GM19043 (cell line): ENCODE results near the gene RCN2.
"Not testable (repeated sequence)": the region's sequence is repeated elsewhere in the genome, so short reads cannot be mapped to it uniquely, and the experiment has no call there.

Experiments used
- ATAC-seq: cut with Tn5 transposase; IDR thresholded peaks from one replicate; pipeline ENCODE4 v1.9.1; 2021; ENCODE audit warnings: low read depth; ENCODE audit not compliant: unreplicated experiment

The RCN2 gene

DNA sequence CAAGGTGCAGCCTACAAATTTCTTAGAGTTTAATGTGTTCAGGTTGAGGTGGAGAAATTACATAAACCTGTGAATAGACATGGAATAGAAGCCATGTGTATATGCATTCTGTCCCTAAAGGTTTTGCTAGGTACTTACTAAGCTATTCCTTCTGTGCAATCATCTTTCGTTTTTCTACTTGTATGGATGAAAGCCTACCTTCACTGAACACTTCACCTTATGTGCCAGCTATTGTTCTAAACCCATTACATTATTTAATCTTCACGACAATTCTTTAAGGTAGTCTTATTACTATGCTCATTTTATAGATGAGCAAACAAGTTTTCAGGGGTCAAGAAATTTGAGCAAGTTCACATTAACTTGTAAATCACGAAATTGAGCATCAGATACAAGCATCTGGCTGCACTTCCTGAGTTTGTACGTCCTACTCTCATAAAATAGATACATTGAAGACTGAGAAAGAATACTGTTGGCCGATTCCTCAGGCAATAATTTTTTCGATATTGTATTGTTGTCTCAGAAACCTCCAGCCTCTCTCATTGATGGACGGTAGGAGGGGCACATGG lies 635 bp upstream of the RCN2 start:
- no peak for ATAC-seq

DNA sequence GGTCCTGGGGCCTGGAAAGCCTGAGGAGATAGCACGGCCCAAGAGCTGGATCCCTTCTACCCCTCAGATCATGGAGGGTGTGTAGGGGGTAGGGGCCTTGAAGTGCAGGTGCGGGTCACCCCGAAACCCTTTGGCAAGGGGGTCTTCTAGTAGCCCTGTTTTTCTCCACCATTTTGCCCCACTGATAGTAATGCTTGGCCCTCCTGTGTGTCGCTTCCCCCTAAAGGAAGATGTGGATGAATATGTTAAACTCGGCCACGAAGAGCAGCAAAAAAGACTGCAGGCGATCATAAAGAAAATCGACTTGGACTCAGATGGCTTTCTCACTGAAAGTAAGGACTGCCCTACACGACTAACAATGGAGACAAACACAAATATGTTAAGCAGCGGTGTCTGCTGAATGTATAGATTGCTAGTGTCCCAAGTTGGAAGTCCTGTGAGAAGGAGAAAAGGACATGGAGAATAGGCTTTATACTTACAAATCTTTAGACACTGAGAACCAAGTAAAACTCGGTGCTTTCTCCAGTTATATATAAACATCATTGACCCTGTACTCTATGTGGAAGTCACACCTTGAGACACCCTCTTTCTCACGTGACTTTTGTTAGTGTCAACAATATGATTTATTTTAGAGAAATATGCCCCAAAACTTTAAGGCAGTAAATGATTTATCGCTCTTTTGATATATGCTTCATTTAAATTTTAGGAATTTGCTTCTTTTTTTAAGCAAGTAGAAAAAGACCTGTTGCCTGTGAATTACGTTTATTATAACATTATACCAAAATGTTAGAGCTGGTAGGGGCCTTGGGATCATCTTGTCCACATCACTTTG lies 802 bp downstream of the RCN2 start:
- no peak for ATAC-seq

DNA sequence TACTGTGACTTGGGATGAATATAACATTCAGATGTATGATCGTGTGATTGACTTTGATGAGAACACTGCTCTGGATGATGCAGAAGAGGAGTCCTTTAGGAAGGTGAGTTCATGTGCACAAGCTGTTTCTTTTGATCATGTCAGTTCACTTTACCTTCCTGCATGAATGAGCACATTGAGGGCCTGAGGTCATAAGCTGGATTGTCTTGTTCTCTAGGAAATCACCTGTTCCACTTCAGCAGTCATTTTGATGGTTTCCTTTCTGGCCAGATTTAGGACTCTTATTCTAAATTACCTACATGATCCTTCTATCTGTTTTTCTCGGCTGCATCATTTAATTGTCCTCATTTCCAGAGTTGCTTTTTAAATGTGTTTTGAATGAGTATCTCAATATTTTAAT lies 4.1 kb downstream of the RCN2 start:
- ATAC-seq, result no peak

DNA sequence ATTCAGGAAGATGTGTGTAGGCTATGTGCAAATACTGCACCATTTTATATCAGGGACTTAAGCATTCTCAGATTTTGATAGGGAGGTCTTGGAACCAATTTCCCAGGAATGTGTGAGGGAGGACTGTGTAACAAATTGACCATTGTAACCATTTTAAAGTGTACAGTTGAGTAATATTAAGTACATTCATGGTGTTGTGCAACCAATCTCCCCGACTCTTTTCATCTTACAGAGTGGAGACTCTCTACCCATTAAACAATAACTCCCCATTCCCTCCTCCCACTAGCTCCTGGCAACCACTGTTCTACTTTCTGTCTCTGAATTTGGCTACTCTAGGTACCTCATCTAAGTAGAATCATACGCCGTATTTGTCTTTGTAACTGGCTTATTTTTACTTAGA lies 5.1 kb downstream of the RCN2 start:
- no peak for ATAC-seq

DNA sequence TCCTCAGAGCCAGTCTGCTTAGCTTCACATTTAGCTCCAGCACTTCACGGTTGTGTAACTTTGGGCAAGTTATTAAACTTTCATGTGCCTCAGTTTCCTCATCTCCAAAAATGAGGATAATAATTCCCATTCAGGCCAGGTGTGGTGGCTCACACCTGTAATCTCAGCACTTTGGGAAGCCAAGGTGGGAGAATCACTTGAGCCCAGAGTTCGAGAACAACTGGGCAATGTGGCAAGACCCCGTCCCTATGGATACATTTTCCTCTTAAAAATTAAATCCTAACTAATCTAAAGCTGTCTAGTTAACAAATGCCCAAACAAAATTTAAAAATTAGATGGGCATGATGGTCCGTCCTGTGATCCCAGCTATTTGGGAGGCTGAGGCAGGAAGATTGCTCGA lies 7.2 kb downstream of the RCN2 start:
- ATAC-seq, result no peak

DNA sequence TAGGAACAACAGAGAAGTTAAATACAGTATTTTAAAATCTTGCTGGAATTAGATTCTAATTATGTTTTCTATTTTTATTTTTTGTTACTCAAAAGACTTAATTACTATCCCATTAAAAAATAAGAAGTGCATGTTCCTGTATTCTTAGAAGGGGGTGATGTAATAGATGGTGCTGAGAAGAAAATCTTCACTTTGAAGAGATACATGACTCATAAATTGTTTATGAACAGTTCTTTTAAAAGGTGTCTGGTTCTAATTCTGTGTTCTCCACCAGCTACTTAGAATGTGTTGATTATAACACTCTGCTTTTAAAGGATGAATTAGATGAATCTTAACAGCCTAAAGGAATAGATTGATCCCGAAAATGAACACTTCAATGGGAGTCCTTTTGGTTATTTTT lies 8.2 kb downstream of the RCN2 start:
- ATAC-seq, result no peak

DNA sequence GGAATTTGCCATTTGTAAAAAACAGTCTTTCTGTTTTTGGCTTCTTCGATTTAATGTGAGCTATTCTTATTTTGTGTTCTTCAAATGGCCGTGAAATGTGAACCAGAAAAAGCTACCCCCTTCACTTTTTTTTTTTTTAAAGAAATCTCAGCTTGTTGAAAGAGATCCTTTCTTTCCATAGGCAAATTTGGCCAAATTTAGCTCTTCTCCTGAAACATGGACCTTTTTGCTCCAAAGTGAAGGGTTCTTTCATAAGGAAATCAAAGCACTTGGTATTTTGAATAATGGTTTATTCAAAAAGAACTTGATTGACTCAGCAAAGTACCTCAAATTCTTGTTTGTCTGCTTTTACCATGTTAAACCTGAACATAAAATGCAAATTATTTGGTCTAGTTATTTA lies 10.1 kb downstream of the RCN2 start:
- no peak for ATAC-seq

DNA sequence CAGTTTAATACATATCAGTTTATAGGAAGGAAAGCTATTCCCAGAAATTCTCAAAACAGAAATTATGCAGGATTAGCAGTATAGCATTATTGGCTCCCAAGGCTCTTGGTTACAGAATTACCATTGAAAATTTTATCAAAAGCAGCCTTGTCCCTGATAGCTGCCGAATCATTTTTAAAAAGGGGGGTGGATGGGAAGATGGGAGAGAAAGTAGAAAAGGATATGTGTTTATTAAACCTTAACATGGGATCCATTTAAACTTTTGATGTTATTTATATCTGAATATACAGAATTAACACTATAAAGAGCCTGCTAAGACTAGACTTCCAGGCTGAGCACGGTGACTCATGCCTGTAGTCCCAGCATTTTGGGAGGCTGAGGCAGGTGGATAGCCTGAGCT lies 10.8 kb downstream of the RCN2 start:
- ATAC-seq, result no peak

DNA sequence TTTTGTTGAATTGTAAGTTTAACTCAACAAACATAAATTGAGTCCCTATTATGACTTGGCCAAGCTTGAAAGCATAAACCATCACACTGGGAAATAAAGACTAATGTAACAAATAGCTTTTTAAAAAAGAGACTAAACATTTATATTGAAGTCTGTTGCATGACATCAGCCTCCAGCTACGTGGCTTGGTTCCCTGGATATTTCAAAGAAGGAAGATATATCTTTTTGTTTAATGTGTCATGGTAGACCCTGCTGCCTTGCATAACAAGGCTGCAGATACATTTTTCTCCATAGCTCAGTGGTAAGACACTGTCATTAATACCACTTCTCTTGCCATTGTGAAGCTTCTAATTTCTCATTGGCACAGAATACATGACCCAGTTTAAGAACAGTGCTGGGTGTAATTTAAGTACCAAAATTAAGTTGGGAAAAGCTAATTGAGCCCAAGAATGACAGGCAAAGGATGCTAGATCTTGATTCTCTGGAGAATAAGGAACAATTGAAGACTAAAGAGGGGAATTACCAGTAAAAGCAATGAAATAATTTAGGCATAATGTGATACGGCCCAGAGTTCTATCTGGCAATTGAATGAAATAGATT lies 14.0 kb downstream of the RCN2 start:
- ATAC-seq, result no peak

DNA sequence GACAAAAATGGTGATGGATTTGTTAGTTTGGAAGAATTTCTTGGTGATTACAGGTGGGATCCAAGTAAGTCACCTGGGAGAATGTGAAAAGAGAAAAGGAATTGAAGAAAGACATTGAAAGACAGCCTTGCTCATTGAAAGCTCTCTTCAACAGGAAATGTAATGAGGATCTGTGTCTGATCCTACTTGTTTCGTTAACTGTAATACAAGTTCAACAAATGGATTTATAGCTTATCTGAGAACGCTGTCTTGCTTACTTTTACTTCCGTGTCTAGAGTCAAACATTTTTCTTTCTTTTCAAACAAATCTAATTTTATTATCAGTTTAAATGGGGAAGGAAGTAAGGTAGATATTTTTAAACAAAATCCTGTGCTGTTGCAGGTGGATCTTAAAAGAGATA lies 15.9 kb downstream of the RCN2 start:
- ATAC-seq, result no peak

DNA sequence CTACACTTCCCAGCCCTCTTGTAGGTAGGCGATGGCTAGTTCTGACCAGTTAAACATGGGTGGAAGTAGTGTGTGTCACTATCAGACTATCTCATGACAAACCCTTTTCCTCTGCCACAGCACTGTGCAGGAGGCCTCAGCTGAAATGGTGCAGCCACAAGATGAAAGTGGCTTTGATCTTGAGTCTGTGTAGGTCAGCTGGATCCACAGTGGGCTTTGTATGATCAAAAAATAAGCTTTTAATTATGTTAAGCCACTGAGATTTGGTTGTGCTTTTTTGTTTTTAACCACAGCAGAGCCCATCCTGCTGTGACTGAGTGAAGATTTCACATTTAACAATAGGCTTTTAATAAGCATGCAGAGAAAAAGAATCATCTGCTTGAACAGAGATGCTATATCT lies 19.7 kb downstream of the RCN2 start:
- no peak for ATAC-seq

DNA sequence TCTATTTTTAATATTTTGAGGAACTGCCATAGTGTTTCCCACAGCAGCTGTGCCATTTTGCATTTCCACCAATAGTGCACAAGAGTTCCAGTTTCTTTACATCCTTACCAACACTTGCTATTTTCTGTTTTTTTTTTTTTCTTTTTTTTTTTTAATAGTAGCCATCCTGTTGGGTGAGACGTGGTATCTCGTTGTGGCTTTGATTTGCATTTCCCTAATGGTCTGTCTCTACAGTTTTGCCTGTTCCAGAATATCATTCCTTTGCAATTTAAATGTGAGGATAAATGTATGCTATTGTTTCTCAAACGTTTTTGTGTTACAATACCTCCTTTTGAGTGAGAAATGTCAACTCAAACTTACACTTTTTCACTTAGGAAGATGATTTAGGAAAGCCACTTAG lies 22.4 kb downstream of the RCN2 start:
- ATAC-seq, result no peak

DNA sequence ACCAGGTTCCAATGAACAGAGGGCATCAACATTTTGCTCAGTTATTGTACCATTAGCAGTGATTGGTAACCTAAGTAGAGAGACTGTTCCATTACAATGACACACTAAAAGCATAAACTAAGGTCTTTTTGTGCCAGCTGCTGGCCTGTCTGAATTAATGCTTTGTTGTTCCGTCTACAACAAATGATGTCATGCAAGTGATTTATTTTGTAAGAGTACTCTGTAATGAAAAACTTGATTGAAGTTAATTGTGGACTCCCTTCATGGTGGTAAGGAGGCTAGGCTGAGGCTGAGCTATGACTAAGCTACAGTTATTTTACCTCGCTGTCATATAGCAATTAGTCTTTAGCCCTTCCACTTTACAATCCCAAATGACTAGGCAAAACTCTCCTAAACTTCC lies 23.2 kb downstream of the RCN2 start:
- ATAC-seq, result no peak

DNA sequence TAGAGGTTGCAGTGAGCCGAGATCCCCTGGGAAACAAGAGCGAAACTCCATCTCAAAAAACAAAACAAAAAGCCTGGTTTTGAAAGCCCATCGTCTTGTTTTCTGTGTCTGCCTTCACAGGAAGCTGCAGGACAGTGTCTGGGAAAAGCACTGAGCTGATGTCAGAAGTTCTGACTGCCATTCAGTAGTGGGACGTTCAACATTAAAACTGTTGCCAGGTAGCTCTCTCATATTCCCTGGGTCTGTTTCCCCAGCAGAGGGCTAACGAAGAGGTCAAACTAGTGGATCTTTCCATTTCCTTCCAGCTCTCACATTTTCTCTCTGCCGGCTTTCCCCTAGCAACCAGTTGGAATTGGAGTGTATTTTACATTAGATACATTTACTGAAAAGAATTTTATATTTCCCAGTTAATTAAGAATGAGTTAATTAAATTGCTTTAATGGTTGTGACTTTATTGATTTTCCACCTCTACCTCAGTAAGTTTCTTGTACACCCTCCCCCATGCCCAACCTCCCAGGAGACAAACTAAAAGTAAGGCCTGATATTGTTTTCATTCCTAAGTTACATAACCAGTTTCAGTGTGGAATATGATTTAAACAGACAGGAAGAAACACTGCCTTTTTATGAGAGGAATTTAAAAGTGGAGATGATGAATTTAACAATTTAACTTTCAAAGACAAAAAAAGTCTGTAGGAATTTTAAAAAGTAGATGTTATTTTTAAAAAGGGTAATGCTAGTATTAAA lies 29.9 kb downstream of the RCN2 start:
- no peak for ATAC-seq

DNA sequence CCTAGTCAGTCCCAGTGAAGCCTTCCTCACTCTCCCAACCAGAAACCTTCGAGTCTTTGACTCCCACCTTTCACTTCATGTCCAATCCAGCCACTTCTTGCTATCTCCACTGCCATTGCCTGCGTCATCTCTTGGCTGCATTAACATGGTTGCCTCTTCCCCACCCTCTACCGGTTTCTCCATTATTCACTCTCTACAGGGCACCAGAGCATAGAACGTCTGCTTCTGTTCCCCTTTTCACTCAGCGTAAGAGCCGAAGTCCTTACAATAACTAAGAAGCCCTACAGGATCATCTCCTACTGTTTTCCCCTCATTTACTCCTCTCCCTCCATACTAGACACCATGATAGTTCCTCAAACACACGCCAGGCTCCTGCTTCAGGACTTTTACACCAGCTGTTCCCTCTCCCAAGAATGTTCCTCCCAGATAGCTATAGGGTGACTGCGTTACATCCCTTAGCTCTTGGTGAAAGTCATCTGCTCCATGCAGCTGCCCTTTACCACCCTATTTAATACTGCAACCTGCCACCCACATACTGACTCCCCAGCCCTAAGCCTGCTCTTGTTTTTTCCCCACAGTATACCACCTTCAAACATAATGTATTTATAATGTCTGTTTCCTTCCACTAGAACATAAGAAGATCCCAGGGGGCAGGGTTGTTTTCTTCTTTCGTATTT lies 30.9 kb downstream of the RCN2 start:
- no peak for ATAC-seq

DNA sequence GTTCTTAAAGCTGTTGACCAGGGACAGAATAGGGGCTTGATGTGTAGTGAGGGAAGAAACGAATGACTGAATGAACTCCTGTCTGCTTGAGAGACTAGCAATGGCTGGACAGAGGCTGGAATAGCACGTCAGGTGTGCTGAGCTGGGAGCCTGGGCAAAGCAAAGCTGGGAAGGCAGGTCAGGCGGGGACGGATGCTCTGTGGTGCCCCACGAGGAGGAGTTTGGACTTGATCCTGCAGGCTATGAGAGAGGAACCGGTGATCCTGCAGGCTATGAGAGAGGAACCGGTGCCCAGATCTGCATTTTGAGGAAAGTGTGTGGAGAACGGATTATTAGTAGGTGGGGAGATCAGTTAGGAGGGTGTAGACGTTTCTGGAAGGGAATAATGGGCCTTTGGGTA lies 32.0 kb downstream of the RCN2 start:
- no peak for ATAC-seq

DNA sequence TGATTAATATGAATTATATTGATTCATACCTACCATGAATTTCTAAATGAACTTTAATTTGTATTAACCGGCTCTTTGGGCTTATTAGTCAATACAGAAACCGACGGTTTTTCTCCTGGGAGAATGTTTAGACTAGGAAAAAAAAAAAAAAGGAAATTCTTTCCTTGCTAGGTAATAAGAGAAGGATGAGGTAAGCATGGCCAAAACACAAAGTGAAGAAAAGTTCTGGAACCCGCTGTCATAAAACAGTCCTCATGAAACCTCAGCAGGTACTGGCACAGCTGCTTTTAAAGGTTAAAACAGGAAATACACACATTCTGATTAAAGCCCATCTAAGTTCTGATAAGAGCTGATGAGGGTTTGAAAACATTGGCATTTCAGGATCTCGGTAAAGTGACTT lies 32.6 kb downstream of the RCN2 start:
- no peak for ATAC-seq

DNA sequence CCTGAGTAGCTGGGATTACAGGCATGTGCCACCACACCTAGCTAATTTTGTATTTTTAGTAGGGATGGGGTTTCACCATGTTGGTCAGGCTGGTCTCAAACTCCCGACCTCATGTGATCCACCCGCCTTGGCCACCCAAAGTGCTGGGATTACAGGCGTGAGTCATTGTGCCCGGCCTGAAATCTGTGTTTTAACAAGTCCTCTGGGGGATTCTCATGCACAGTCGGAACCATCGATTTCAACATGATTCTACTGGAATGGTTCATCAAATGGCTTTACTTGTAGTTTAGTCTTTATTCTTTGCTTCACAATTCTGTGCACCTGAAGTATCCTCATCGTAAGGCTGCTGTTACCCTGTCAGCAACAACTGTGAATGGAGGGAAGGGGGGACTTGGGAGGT lies 34.5 kb downstream of the RCN2 start:
- not testable (repeated sequence) for ATAC-seq

DNA sequence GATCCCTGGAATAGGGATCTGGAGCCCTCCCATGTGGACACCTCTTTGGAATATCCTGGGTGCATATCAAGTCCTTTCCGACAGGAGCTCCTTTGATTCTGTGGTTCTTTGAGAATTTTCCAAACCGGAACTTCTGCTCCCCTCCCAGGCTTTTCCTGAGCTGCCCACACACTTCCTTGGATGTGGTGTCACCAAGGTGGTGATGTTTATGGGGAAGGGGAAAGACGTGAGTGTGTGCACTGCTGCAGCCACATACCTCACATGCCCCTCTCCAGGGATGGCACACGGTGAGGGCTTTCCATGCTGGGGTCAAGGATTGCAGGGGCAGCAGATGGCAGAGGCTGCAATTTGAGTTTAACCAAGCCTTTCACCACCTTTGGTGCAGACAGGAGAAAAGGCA lies 35.5 kb downstream of the RCN2 start:
- ATAC-seq, result no peak

DNA sequence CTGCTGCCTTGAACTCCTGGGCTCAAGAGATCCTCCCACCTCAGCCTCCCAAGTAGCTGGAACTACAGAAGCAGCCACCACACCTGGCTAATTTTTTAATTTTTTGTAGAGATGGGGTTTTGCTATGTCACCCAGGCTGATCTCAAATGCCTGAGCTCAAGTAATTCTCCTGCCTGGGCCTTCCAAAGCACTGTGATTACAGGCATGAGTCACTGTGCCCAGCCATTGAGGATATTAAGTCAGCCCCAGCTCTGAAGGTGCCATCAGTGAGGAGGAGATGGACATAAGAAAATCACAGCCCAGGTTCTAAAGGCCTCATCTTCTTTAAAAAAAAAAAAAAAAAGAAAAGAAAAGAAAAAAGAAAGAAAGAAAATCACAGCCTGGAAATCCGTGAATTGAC lies 36.8 kb downstream of the RCN2 start:
- no peak for ATAC-seq
